HG02852 (cell line): ENCODE data around the gene TTC1.
"Not testable (repeated sequence)": the region's sequence is repeated elsewhere in the genome, so short reads cannot be mapped to it uniquely, and the experiment has no call there.

Source experiments
- ATAC-seq: cut with Tn5 transposase; IDR thresholded peaks from one replicate; pipeline ENCODE4 v1.9.1; 2021; ENCODE audit warnings: mild to moderate bottlenecking, moderate library complexity; ENCODE audit not compliant: unreplicated experiment

Gene TTC1

GRCh38 chr5:160036884-160037283, 27.9 kb downstream of the TTC1 start:
- ATAC-seq, result no peak

DNA sequence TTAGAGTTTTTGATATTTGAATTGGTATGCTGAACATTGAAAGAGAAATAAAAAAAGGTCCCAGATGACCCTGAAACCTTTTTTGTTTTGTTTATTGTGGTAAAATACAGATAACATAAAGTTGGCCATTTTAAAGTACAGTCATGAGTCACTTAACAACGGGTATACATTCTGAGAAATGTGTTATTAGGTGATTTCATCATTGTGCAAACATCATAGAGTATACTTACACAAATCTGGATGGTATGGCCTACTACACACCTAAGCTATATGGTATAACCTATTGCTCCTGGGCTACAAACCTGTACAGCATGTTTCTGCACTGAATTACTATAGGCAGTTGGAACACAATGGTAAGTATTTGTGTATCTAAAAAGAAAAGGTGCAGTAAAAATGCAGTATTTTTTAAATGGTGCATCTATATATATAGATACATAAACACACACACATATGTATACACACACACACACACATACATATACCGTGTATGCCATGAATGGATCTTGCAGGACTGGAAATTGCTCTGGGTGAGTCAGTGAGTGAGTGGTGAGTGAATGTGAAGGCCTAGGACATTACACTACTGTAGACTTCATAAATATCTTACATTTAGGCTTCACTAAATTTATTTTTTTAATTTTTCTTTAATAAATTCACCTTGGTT, 31.0 kb downstream of the TTC1 start:
- no peak for ATAC-seq

- ATAC-seq, result no peak
Observed at GRCh38 chr5:160040471-160040835, 31.5 kb downstream of the TTC1 start.

DNA sequence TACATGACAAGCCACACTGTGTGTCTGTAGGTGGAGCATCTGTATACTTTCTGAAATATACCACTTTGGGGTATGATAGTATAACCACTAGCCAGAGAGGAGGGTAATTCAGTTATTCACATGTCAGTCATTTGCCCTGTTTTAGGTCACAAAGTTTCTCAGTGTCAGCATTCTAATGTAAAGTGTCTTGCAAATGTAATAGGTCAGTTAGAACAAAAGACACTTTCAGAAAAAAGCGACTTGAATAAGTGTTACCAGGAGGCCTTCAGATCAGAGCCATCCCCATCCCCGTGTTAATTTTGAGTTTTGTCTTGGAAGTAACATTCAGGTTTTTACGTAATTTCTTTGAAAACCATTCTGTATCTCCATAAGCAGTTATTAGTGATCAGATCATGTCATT, 33.7 kb downstream of the TTC1 start:
- ATAC-seq, result no peak

GRCh38 chr5:160044391-160044804, 35.5 kb downstream of the TTC1 start:
- no peak for ATAC-seq

- no peak for ATAC-seq
Observed at GRCh38 chr5:160044967-160045366, 36.0 kb downstream of the TTC1 start.

DNA sequence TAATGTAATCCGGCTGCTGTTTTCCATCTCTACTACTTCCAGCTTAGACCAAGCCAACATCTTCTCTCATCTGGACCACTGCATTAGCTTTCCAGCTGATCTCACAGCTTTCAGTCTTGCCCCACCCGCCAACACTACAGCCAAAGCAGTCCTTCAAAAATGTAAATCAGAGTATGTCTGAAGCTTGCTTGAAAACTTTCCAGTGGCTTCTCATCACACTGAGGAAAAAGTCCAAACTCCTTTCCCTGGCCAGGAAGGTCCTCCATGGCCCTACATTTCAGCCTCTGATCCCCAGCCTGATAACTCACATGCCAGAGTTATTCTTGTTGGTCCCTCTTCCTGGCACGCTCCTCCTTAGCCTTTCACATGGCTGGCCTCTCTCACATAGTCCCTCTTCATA, 38.5 kb downstream of the TTC1 start:
- ATAC-seq, result no peak

DNA sequence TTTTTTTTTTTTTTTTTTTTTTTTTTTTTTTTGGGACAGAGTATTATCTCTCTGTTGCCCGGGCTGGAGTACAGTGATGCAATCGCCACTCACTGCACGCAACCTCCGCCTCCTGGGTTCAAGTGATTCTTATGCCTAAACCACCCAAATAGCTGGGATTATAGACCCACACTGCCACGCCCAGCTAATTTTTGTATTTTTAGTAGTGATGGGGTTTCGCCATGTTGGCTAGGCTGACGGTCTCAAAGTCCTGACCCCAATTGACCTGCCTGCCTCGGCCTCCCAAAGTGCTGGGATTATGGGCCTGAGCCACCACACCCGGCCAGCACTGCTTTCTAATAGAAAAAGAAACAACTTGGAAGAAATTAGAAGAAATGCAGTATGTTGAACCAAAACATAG, 39.2 kb downstream of the TTC1 start:
- ATAC-seq, result no peak

DNA sequence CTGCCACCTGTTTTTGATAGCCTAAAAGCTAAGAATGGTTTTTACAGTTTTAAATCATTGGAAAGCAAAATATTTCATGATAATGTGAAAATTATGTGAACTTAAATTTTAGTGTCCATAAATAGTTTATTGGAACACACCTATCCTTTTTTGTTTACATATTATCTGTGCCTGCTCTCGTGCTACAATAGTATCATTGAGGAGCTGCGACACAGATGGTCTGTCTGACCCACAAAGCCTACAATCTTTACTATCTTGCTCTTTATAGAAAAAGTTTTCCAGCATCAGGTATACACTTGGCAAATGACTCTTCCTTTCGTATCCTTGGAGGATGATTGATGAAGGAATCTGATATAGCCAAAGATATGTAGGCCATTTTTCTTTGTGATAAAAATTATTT, 40.2 kb downstream of the TTC1 start:
- no peak for ATAC-seq

- no peak for ATAC-seq
Observed at GRCh38 chr5:160054047-160054446, 45.1 kb downstream of the TTC1 start.

DNA sequence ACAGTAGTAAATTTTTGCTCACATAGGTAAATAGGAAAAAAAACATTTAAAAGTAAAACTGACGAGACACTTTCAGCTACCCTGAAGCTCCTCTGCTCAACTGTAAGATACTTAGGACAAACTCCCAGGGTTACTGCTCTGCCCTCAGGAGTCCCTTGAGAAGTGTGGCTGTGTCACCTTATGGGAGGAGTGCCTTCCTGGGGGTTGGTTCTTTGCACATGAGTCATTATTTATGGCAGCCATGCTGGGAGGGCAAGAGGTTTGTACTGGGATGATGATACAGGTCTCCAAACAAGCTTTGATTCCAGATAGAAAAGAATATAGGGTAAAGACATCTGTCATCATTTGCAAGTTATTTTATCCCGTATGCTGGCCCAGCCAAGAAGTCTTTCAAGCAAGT, 45.9 kb downstream of the TTC1 start:
- no peak for ATAC-seq

GRCh38 chr5:160057256-160057655, 48.3 kb downstream of the TTC1 start:
- ATAC-seq, result no peak

DNA sequence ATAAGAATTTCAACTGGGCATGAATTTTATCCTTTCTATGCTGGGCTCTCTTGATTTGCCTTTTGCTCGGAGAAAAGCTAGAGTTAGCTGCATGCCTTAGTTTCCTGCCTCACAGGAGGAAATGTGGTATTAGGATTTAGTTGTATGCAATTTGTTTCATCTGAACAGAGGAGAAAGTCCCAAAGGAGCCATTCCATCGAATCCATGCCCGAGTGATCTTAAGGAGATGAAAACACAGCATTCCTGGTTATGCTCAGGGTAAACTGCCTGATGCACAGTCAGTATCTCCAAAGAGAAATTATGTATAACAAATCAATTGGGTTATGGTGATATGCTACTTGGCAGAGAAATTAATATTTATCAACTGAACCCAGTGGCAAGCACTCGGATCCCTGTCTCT, 51.1 kb downstream of the TTC1 start:
- ATAC-seq, result no peak

- ATAC-seq, result no peak
Observed at GRCh38 chr5:160061770-160062169, 52.8 kb downstream of the TTC1 start.

- no peak for ATAC-seq
Observed at GRCh38 chr5:160064417-160064810, 55.5 kb downstream of the TTC1 start.

- ATAC-seq, result no peak
Observed at GRCh38 chr5:160064995-160065614, 56.2 kb downstream of the TTC1 start.

DNA sequence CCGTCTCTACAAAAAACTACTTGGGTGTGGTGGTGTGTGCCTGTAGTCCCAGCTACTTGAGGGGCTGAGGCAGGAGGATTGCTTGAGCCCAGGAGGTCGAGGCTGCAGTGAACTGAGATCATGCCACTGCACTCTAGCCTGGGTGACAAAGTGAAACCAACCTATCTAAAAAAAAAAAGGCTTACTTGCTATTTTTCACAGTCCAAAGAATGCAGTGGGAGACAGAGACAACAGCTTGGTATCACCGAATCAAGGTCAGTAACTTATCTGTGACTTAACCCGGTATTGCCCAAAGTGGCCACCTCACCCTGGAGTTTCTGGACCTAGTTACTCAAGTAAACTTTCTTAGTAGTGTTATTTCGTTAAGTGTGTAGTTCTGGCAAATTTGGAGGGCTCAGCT, 60.2 kb downstream of the TTC1 start:
- not testable (repeated sequence) for ATAC-seq

- ATAC-seq, result no peak
Observed at GRCh38 chr5:160071516-160071915, 62.6 kb downstream of the TTC1 start.

GRCh38 chr5:160071916-160072315, 63.0 kb downstream of the TTC1 start:
- ATAC-seq, result no peak

DNA sequence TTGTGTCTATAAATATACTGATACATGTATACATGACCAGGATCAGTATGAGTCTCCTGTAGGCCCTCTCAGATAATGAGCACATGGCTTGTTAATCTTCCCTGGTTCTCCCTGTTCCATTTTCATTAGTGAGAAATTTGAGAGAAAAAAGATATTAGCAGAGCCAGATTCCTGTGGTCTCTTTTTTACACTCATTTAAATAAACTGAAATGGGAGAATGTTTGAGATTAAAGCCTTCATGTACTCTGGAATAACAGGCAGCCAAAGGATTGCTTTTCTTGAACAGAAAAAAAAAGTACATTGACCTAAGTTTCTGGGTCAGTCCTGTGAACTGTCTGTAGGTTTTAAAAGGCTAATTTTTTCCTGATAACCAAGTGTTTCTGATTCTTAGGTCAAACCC, 66.1 kb downstream of the TTC1 start:
- no peak for ATAC-seq

DNA sequence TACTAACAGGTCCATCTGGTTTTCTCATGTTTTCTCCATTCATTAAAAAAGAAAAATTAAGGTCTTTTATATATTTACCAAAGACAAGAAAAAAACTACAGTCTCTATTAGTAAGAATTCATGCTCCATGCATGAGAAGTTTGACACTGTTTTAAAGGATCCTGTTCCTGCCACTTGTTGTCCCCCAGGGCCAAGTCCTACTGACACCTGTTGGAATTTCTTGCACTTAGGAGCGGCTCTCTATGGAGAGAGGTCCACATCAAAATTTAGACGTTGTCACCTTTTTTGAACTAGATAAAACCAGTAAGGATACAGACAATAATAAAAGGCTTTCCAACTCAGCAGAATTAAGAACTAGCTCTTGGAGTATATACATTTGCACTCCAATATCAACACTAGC, 68.1 kb downstream of the TTC1 start:
- no peak for ATAC-seq

DNA sequence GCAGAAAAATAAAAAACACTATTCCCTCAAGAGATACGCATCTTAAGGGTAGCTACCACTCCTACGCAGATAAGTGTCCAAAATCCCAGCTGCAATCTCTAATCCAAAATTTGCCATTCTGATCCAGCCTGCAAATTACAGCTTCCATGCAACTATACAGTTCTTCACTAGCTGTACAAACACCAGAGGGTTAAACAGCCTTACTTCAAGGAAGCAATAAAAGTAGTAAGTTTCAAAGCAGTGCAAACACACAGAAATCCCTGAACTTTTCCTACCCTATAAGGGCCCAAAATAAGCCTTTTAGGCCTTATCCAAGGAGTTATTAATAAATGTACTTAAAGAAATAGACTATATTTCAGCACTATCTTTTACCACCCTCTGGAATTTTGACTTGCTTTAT, 70.8 kb downstream of the TTC1 start:
- no peak for ATAC-seq

DNA sequence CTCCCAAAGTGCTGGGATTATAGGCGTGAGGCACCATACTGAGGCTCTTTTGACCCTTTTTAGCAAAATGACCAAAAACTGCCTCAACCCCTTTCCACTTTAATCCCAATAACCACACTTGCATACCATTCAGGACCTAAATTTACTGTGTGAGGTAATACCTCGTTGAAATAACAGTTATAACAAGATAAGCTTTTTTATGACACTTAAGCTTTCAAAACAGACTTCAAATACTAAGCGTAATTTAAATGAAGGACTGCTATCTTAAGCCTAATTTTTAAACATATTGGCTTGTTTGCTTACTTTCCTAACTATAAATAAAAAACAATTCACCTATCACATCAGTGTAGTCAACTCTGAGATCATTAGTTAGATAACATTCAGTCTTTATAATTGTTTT, 72.6 kb downstream of the TTC1 start:
- ATAC-seq, result no peak
